NCI-H2171 treated with DMSO at 0.1 percent for 48 hours (cell line): ENCODE results near the gene CEP57L1.
A peak's percentile ranks its signal among the peaks of the same experiment; 100 is the strongest.
"Not testable (repeated sequence)": the region's sequence is repeated elsewhere in the genome, so short reads cannot be mapped to it uniquely, and the experiment has no call there.

Experiments
- DNase-seq: peaks from one replicate; lab custom pipeline; 2025; lab: John Stamatoyannopoulos, UW

Gene CEP57L1

DNA sequence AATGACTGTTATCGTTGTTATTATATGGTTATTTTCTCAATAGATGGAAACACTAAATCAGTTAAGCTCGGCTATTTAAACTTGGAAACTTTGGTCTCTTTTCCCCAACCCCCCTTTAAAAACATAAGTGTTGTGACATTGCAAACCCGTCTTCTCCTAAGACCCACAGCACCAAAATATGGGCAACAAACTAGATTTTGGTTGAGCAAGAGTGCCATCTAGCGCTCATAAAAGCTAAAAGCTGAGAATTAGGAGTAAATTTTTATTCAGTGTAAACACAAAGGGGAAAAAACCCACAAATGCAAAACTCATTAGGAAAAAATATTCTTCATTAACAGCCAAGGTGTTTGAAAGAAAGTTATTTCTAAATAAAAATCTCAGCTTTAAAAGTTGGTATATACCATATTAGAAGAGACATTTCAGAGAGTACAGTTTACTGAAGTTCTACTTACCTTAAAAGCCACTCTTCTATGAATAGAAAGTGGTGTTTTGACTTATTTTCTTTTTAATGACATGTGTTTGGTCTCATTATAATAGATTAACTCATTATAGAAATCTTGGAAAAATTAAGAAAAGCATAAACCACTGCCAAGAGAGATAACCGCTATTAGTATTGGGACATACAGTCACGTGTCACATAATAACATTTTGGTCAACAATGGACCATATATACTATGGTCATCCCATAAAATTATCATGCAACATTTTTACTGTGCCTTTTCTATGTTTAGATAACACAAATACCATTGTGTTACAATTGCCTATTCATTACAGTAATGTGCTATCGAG lies 21.8 kb upstream of the CEP57L1 start:
- DNase-seq = peak; percentile 66

DNA sequence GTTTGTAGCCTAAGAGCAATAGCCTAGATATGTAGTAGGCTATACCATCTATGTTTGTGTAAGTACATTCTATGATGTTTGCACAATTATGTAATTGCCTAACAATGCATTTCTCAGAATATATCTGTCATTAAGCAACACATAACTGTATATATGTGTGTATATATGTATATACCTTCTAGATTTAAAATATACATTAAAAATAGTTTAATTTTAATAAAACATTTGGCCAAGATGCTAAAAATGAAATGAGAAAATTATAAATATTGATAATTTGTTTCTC lies 21.2 kb upstream of the CEP57L1 start:
- DNase-seq = no peak

DNA sequence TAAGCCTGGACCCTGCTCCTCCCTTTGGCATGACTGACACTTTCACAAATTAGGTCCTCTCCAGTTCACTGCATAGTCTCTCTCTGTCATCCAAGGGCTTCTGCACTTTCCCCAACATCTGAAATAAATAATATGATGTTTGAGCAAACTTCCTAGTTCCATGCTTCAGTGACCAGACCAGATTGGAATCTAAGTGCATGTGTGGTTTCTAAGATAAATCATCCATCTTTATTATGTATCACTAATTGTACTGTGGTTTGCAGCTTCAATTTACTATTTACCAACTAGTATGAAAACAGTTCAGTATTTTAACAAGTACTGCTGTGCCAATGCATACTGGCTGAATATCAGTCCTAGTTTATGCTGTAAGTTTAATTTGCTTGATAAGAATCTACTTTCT lies 19.4 kb upstream of the CEP57L1 start:
- DNase-seq = no peak

DNA sequence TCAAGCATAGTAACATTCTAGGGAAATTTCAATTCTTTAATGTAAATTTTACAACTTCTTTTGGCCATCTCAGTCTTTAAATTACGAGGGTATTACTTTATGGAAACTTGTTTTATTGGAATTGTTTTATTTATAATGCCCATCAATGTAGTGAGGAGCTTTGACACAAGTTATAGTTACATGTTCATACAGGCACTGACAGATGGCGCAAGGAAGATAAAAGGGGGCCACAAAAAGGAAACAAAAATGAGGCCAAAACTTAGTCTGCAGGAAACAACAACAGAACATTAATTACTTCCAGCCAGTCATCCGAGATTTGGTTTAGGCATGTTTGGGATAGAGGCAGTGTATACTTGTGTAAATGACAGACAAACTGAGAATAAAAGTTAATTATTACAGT lies 18.9 kb upstream of the CEP57L1 start:
- DNase-seq = no peak

DNA sequence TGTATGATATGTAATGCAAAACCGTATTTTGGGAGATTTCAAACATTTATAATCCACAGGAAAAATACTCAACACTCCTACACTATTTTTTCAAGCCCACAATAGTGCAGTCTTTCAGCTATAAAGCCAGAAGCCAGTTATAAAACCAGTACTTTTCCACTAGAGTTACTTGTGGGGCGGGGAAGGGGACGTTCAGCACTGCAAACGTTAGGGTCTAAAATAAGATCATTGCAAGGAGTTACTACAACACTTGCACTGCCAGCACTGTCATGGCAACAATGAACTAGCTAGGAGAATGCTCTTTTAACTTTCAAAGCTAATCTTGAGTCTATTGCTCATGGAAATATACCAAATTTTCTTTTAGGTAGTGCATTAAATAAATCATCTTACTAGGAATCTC lies 15.3 kb upstream of the CEP57L1 start:
- DNase-seq = no peak

DNA sequence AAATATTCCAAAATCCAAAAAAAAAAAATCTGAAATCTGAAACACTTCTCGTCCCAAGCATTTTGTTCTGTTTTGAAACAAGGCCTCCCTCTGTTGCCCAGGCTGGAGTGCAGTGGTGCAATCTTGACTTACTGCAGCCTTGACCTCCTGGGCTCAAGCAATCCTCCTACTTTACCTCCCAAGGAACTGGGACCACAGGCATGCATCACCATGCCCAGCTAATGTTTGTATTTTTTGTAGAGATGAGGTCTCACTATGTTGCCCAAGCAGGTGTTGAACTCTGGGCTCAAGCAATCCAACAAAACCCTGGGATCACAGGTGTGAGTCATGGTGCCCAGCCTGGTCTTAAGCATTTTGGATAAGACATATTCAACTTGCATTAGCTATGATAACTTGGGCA lies 14.3 kb upstream of the CEP57L1 start:
- no peak for DNase-seq

DNA sequence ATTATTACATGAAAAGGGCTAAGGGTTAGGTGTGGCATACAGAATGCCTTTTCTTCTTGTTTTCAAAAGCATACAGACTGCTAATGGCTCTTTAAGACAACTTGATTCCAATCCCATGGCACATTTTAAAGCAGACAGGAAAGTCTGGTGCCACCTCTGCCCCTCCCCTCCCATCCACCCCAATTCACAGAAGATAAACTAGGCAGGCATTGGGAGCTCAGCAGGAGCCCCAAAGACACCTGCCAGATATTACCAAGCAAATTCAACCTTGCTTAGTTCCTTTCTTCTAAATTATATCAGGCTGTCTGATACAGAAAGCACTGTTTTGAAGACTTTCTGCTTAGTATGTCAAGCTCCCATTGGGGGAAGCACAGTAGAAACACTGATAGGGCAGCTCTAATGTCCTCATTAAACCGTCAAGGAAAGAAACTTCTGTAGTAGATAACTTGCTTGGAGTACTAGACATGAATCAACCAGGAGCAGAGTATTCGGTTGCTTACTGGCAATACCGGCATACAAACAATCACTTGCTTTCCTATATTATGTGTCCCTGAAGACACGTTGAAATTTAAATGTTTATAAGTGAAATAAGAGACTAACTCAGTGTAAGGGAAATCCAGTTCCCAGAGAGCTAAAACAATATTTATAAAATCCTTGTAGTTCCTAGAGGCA lies 13.7 kb upstream of the CEP57L1 start:
- DNase-seq = no peak

DNA sequence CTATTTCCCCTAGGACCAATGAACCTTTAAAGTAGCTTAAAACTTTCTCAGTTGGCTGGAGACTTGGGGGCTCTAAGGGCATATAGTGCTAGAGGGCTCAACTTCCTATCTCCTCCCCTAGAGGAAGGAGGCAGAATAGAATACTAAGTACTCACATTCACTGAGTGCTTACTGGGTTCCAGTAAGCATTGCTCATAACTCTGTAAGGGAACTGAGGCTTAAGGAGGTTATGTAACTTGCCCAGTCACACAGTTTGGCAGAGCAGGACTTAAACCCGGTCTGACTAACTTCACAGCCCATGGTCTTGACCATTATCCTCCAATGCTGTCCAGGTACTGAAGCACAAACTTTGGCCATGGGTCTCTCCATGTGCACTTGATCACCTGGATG lies 13.1 kb upstream of the CEP57L1 start:
- no peak for DNase-seq

DNA sequence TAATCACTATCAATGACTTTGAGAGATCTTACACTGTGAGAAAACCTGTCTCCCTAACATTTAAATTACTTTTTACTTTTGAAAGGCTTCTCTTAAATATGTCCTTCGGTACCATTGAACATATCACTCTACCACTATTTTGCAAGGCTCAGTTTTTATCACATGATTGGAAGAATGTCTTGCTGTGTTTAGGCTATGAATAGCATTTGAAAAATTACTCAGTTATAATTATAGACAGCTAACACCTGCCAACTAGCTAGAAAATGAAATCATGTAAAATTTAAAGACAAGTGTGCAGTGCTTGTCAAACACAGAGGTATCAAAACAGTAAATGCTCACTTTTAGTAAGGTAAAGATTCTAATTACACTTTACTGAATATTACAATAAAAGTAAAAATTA lies 11.7 kb upstream of the CEP57L1 start:
- DNase-seq = no peak

DNA sequence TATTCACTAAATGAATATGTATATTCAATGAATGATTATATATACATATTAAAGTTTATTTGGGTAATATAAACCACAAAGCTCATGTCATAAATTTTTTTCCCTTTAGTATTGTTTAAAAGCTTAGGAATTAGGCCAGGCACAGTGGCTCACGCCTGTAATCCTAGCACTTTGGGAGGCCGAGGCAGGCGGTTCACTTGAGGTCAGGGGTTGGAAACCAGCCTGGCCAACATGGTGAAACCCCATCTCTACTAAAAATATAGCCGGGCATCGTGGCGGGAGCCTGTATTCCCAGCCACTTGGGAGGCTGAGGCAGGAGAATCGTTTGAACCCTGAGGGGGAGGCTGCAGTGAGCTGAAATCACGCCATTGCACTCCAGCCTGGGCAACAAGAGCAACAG lies 11.2 kb upstream of the CEP57L1 start:
- DNase-seq = not testable (repeated sequence)

DNA sequence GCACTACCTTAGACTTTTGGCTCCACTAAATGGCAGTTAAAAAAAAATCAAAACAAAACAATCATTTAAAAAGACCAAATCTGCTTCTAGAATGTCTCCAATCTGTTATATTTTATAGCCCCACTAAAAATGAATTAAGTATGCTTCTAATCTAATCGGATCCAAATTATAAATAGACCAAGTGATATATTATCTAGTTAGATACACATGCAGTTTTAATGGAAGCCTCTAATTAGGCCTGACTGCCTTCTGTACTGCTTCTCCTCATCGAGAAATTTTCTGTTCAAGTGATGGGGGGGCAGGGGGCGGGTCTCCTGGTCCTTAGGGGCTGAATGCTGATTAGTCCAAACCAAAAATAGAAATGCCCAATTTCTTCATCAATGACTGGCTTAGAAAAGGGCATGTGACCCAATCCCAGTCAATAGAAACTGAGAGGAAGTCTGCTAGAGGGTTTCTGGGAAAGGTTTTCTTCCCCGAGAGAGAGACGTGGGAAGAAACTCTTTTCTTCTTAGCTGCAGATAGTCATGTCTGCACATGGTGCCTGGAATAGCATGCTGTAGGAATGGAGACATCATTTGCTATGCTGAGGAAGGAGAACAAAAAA lies 7.5 kb upstream of the CEP57L1 start:
- DNase-seq = no peak

DNA sequence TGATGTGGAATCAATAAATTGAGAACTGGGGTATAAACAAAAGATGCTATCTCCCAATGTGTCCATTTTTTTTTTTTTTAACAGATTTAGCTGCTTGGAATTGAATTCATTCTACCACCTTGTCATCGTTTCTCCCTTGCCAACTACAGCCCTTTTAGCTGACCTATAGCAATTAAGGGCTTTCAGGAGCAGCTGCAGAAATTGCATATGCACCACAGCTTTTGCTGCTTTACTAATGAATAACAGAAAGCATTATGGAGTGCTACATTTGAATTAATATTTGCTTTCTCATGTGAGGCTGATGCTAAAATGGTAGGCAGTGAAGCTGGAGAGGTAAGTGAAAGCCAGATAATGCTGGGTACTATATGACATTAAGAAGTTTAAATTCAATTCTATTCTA lies 6.3 kb upstream of the CEP57L1 start:
- no peak for DNase-seq

DNA sequence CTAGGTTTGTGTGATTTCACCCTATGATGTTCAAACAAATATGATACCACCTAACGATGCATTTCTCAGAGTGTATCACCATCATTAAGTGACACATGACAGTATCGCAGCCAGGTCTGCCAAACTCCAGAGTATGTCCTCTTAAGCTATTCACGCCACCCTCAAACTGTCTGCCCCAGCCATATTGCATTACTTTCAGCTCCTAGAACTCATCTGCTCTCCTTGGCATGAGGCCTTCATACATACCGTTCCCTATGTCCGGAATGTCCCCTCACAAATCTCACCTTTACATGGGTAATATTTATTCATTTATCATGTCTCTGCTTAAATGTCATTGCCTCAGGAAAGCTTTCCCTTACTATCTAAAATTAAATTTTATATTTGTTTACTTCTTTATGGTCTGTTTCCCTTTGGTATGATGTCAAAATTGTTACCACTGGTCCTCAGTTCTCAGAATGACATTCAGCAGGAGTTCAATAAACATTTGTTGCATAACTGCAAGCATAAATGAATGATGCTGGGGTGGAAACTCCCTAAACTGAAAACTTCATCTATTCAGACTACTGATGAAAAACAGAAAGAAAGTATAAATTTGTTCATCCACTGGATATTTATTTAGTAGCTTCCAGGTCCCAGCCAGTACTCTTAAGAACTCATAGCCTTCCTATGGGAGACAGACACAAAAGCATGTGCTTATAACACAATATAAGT lies 3.8 kb upstream of the CEP57L1 start:
- no peak for DNase-seq

DNA sequence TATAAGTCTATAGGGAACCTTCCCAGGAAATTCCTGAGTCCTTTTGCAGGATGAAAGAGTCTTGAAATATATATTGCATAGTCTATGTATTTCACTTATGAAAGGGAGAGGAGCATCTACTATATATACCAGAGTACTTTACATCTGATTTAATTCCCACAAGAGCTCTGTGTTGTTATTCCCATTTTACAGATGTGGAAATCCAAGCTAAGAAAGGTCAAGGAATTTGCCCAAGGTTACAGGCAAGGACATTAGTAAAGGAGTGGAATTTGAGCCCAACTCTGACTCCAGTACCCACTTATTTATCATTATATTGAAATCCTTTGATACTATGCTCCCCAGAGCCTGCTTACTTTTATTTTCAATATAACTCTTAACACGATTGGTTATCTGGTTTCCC lies 3.2 kb upstream of the CEP57L1 start:
- DNase-seq = no peak

DNA sequence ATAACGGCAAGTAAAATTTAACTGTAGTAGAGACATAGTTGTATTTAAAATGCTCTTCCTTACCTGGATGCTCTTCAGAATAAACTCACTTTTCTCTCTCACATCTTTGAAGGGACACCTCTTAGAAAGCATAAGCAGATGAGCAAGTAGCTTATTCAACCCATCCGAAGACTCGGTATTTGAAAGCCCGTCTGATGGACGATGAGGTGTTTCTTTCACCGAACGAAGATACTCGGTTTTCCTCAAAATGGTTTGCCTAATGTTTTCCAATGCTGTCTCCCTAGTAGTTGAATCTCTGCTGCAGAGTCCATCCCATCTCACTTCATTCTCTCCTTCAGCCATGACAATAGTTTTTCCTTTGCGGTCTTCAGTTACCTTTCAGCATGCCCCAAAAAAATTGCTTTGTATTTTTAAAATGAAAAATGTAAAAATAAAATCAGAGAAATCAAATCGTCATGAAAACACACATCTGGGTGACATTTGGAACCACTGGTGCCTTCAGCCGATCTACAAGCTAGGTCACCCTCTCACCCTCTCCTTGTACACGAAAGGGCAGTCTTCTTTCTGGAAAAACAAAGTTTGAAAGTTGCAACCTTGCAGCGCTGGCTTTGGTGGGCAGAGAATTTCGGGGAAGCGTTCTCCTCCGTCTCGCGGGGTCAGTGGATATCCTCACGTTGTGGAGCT lies 1.4 kb upstream of the CEP57L1 start:
- peak; percentile 31 for DNase-seq

DNA sequence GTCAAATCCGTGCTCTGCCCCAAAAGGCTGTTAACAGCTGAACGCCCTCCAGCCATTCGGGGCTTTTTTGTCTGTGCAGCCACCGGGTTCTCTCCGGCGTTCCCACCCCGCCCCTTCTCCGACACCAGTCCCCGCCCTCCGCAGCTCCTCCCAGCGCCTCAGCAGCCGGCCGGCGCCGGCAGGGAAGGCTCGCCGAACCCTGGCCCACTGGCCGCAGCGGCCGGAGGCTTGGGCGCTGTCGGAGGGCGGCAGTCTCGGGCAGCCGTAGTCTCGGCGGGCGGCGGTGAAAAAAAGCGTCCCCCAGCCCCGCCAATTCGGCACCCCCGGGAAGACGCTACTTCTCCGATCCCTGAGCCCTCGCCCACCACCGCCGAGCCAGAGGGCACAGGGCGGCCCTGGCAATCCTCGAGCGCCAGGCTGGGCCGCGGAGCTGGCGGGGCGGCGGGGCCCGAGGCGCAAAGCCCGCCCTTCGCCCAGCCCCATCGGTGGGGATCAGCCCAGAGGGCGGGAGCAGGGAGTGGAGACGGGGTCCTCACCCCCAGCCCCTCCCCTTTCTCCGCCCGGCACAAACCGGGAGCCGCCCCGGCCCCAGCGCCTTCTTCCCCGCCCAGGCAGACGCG lies 781 bp upstream of the CEP57L1 start, which contains the start of gene SESN1:
TSS of gene SESN1 (minus strand) at position 431 of the 620 bp plus-strand sequence. CDS start 773 bp downstream, outside the sequence.
- peak; percentile 80 for DNase-seq

DNA sequence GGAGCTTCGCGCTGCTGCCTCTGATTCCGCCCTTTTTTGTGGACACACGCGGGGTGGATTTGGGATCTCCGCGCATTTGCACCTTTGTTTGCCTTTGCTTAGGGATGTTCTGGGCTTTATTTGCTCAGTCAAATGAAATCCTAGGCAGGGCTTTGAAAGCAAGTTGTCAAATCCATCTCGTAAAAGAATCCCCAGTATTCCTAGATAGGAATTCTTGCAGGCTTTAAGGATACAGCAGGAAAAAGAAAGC lies 453 bp downstream of the CEP57L1 start:
- DNase-seq = no peak

DNA sequence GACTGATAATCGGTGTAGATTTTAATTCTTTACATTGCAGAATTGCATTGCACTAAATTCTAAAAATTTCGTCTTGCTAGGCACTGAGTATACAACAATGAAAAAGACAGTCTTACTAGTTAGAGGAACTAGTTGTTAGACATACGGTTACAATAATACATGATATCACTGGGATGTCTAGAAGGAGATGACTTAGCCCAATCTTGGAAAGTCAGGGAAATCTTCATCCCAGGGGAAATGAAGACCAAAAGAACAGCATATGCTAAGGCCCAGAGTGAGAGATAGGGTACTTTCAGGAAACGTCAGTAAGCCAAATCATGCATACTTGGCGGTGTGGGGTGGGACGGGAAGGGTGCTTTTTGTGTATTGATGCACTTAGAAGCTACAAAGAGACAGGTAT lies 901 bp downstream of the CEP57L1 start:
- DNase-seq = no peak

DNA sequence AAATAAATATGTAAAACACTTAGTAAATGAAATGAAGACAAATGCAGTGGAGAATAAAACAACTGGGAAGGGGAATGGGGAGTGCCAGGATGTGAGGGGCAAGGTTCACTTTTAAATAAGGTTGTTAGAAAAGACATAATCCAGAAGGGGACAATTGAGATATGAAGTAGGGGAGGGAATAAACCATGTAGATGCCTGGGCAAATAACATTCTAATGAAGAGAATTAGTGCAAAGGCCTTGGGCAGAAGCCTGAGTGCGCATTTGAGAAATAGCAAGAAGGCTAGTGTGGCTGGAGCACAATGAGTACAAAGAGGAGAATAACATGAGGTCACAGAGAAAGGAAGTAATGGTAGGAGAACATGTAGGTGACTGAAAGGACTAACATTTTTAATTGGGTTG lies 2.4 kb downstream of the CEP57L1 start:
- no peak for DNase-seq

DNA sequence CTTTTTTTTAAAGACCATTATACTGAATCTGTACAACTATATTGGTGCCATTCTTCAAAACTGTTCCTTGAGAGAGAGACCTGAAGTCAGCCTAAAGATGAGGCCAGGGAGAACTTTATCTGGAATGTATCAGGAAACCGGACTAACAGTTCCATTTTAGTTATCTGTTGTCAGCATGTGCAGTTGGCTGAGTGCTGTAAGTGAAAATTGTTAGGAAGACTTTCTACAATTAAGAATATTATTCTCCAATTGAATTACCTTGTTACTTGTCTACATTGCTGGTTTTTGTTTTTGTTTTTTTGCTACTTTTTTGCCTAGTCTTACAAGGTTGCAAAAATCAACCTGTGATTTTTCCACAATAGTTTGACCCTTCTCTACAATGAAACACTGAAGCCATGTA lies 7.5 kb downstream of the CEP57L1 start:
- DNase-seq = no peak

DNA sequence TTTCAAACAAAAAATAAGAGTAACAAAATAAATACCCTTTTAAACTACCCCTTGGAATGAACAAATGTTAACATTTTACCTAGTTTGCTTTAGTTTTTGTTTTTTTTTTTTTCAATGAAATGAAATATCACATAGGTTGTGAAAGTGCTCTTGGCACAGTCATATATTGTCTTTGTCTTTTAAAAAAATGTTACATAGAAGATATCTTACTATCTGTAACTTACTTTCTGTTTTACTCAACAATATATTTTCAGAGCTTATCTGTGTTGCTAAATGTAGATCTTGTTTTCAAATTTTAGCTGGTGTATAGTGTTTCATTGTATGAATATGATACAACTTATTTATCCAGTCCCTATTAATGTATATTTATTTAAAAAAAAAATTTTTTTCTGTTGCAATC lies 8.6 kb downstream of the CEP57L1 start:
- DNase-seq = no peak

DNA sequence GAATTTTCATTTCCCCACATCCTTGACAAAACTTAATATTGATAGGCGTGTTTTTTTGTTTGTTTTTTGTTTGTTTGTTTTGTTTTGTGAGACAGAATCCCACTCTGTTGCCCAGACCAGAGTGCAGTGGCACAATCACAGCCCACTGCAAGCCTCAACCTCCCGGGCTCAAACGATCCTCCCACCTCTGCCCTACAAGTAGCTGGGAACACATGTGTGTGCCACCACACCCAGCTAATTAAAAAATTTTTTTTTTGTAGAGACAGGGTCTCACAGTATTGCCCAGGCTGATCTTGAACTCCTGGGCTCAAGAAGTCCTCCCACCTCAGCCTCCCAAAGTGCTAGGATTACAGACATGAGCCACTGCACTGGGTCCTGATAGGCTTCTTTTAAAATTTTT lies 9.2 kb downstream of the CEP57L1 start:
- no peak for DNase-seq
